ENCODE data around the gene GPC6.

DNA sequence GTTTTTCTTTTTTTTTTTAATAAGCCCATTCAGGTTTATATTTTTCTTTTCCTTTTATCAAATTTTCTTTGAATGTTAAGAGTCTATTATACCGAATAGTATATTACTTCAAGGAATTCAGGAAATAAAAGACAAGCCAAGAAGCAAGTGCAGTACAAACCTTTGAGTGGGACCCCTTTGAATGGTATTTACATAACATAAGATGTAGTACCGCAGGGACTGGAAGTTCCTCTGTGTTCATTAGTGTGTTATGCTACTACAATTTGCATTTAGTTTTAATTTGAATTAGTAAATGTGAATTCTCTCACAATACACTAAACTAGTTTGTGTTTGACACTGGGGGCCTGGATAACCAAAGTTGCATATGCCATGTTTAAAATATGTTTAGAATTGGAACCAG, 913.4 kb downstream of the GPC6 start:
- TF ChIP-seq CTCF (optimal IDR thresholded peaks at IDR 0.05 in 1 of 3, IDR thresholded peaks at IDR 0.05 in 1 of 3, conservative IDR thresholded peaks at IDR 0.05 in 1 of 3; ENCODE audit: extremely low read depth in 1 of 3, insufficient read depth in 2 of 3, low read length in 3 of 3) (no peak), EZH2 (IDR thresholded peaks at IDR 0.05; ENCODE audit: low read length) (no peak)

All from keratinocyte (primary cell).